ENCODE measurements around the gene PCLAF. TPM values are rescaled to one million over a fixed set of nuclear protein-coding genes. Genes with fewer than 3 reads are reported as not detected.
"Not testable (repeated sequence)": the region's sequence is repeated elsewhere in the genome, so short reads cannot be mapped to it uniquely, and the experiment has no call there.

Gene PCLAF
- total RNA-seq, 2 donors from 2014 or later, result 61.5 to 101 TPM

GRCh38 chr15:64386291-64386690, 5.0 kb upstream of the PCLAF start:
- peaks cover 14% of the 10 kb centered on the region for H3K4me1 Mint-ChIP-seq
- no peaks in the 10 kb centered on the region for H3K27me3 Mint-ChIP-seq
- no peak overlapping the region for H3K4me3 Mint-ChIP-seq
- peaks cover 17% of the 10 kb centered on the region for H3K36me3 Mint-ChIP-seq (ENCODE audit: low read depth)
- H3K27ac Mint-ChIP-seq, result no peak overlapping the region
- H3K9me3 Mint-ChIP-seq, result no peaks in the 10 kb centered on the region
- no peak for ATAC-seq (replicated peaks)

- peaks cover 30% of the 10 kb centered on the region for H3K36me3 Mint-ChIP-seq (ENCODE audit: low read depth)
- no peaks in the 10 kb centered on the region for H3K27me3 Mint-ChIP-seq
- no peak overlapping the region for H3K27ac Mint-ChIP-seq
- no peaks in the 10 kb centered on the region for H3K9me3 Mint-ChIP-seq
- no peak overlapping the region for H3K4me3 Mint-ChIP-seq
- H3K4me1 Mint-ChIP-seq, result peaks cover 8% of the 10 kb centered on the region
- no peak for ATAC-seq (replicated peaks)
These were observed 2.5 kb upstream of the PCLAF start for GRCh38 chr15:64383760-64384159.

- not testable (repeated sequence) for ATAC-seq (replicated peaks); H3K4me1 Mint-ChIP-seq; H3K9me3 Mint-ChIP-seq; H3K27me3 Mint-ChIP-seq
- peak overlapping the region; percentile 85 for H3K4me3 Mint-ChIP-seq
- H3K27ac Mint-ChIP-seq, result peak overlapping the region; percentile 74
- H3K36me3 Mint-ChIP-seq (ENCODE audit: low read depth), result peaks cover 41% of the 10 kb centered on the region
These were observed 941 bp downstream of the PCLAF start for GRCh38 chr15:64380130-64380870.

- Mint-ChIP-seq H3K27me3 (no peaks in the 10 kb centered on the region), H3K4me3 (peak overlapping the region; percentile 85), H3K27ac (peak overlapping the region; percentile 74), H3K4me1 (no peaks in the 10 kb centered on the region), H3K36me3 (ENCODE audit: low read depth) (peaks cover 47% of the 10 kb centered on the region), H3K9me3 (no peaks in the 10 kb centered on the region)
- no peak for ATAC-seq (replicated peaks)
These were observed 1.9 kb downstream of the PCLAF start for GRCh38 chr15:64379216-64379960.

- Mint-ChIP-seq H3K36me3 (ENCODE audit: low read depth) (peaks cover 54% of the 10 kb centered on the region), H3K27ac (no peak overlapping the region), H3K27me3 (no peaks in the 10 kb centered on the region), H3K4me3 (peak overlapping the region; percentile 15), H3K4me1 (no peaks in the 10 kb centered on the region), H3K9me3 (no peaks in the 10 kb centered on the region)
- no peak for ATAC-seq (replicated peaks)
These were observed 7.9 kb downstream of the PCLAF start for GRCh38 chr15:64373360-64373759.

GRCh38 chr15:64371383-64371782, 9.9 kb downstream of the PCLAF start:
- not testable (repeated sequence) for H3K27me3 Mint-ChIP-seq; H3K9me3 Mint-ChIP-seq; H3K27ac Mint-ChIP-seq; ATAC-seq (replicated peaks); H3K4me1 Mint-ChIP-seq; H3K4me3 Mint-ChIP-seq
- peaks cover 47% of the 10 kb centered on the region for H3K36me3 Mint-ChIP-seq (ENCODE audit: low read depth)

- Mint-ChIP-seq H3K4me3 (no peak overlapping the region), H3K9me3 (no peaks in the 10 kb centered on the region), H3K27me3 (no peaks in the 10 kb centered on the region), H3K4me1 (no peaks in the 10 kb centered on the region), H3K36me3 (ENCODE audit: low read depth) (peaks cover 39% of the 10 kb centered on the region), H3K27ac (no peak overlapping the region)
- no peak for ATAC-seq (replicated peaks)
These were observed 12.1 kb downstream of the PCLAF start for GRCh38 chr15:64369078-64369607.

GRCh38 chr15:64361259-64361658, 20.0 kb downstream of the PCLAF start:
- Mint-ChIP-seq H3K4me3 (no peak overlapping the region), H3K9me3 (no peaks in the 10 kb centered on the region), H3K27ac (no peak overlapping the region), H3K36me3 (ENCODE audit: low read depth) (peaks cover 16% of the 10 kb centered on the region), H3K4me1 (peaks cover 5% of the 10 kb centered on the region), H3K27me3 (no peaks in the 10 kb centered on the region)
- ATAC-seq (replicated peaks), result no peak

- H3K9me3 Mint-ChIP-seq, result no peaks in the 10 kb centered on the region
- H3K4me3 Mint-ChIP-seq, result peak overlapping the region; percentile 93
- no peaks in the 10 kb centered on the region for H3K27me3 Mint-ChIP-seq
- ATAC-seq (replicated peaks), result no peak
- peaks cover 17% of the 10 kb centered on the region for H3K36me3 Mint-ChIP-seq (ENCODE audit: low read depth)
- peaks cover 13% of the 10 kb centered on the region for H3K4me1 Mint-ChIP-seq
- peak overlapping the region; percentile 94 for H3K27ac Mint-ChIP-seq
These were observed 24.6 kb downstream of the PCLAF start for GRCh38 chr15:64356710-64357040.

GRCh38 chr15:64355944-64356709, 25.1 kb downstream of the PCLAF start, which contains the start of gene CSNK1G1:
Gene CSNK1G1 (minus strand): TSS chr15:64356173. CDS start chr15:64300499, 55,674 bp downstream.
- Mint-ChIP-seq H3K4me3 (peak within 1 kb of the TSS; percentile 93), H3K27ac (peak within 1 kb of the TSS; percentile 94), H3K4me1 (peaks cover 13% of the 10 kb centered on the region), H3K9me3 (no peaks in the 10 kb centered on the region), H3K36me3 (ENCODE audit: low read depth) (peaks cover 19% of the 10 kb centered on the region), H3K27me3 (no peaks in the 10 kb centered on the region)
- ATAC-seq (replicated peaks), result peak; percentile 100

GRCh38 chr15:64355348-64355943, 25.8 kb downstream of the PCLAF start:
- Mint-ChIP-seq H3K4me1 (peaks cover 13% of the 10 kb centered on the region), H3K27ac (peak overlapping the region; percentile 94), H3K27me3 (no peaks in the 10 kb centered on the region), H3K36me3 (ENCODE audit: low read depth) (peaks cover 26% of the 10 kb centered on the region), H3K4me3 (peak overlapping the region; percentile 93), H3K9me3 (no peaks in the 10 kb centered on the region)
- peak; percentile 29 for ATAC-seq (replicated peaks)

- H3K27ac Mint-ChIP-seq, result peak overlapping the region; percentile 94
- ATAC-seq (replicated peaks), result no peak
- no peaks in the 10 kb centered on the region for H3K27me3 Mint-ChIP-seq
- H3K4me1 Mint-ChIP-seq, result peaks cover 13% of the 10 kb centered on the region
- peaks cover 28% of the 10 kb centered on the region for H3K36me3 Mint-ChIP-seq (ENCODE audit: low read depth)
- no peaks in the 10 kb centered on the region for H3K9me3 Mint-ChIP-seq
- peak overlapping the region; percentile 93 for H3K4me3 Mint-ChIP-seq
These were observed 26.4 kb downstream of the PCLAF start for GRCh38 chr15:64354688-64355344.

GRCh38 chr15:64351265-64351664, 30.0 kb downstream of the PCLAF start:
- peaks cover 8% of the 10 kb centered on the region for H3K4me1 Mint-ChIP-seq
- no peaks in the 10 kb centered on the region for H3K27me3 Mint-ChIP-seq
- peaks cover 62% of the 10 kb centered on the region for H3K36me3 Mint-ChIP-seq (ENCODE audit: low read depth)
- ATAC-seq (replicated peaks), result no peak
- H3K27ac Mint-ChIP-seq, result no peak overlapping the region
- H3K9me3 Mint-ChIP-seq, result no peaks in the 10 kb centered on the region
- no peak overlapping the region for H3K4me3 Mint-ChIP-seq

- Mint-ChIP-seq H3K36me3 (ENCODE audit: low read depth) (peaks cover 55% of the 10 kb centered on the region), H3K27me3 (no peaks in the 10 kb centered on the region), H3K4me3 (no peak overlapping the region), H3K9me3 (no peaks in the 10 kb centered on the region), H3K4me1 (peaks cover 4% of the 10 kb centered on the region), H3K27ac (no peak overlapping the region)
- no peak for ATAC-seq (replicated peaks)
These were observed 31.9 kb downstream of the PCLAF start for GRCh38 chr15:64349375-64349774.

Data from activated T-helper 17 cell treated with anti-CD3 and anti-CD28 coated beads, Interleukin-2, amount 50 U/mL, for 72 hours (primary cell).